GM18502 (cell line): ENCODE data around the gene HASPIN.

ENCODE experiments used
- ATAC-seq: cut with Tn5 transposase; IDR thresholded peaks from one replicate; pipeline ENCODE4 v1.9.1; 2021; ENCODE audit warnings: mild to moderate bottlenecking; ENCODE audit not compliant: unreplicated experiment, poor library complexity

The HASPIN gene

GRCh38 chr17:3761918-3762380 lies 38.2 kb downstream of the HASPIN start:
- ATAC-seq, result no peak

- ATAC-seq, result peak; percentile 71
Measured at GRCh38 chr17:3762922-3763776, 39.4 kb downstream of the HASPIN start.

- ATAC-seq, result no peak
Measured at GRCh38 chr17:3763777-3764170, 40.1 kb downstream of the HASPIN start.

- no peak for ATAC-seq
Measured at GRCh38 chr17:3765981-3766380, 42.3 kb downstream of the HASPIN start.

- no peak for ATAC-seq
Measured at GRCh38 chr17:3766779-3767178, 43.1 kb downstream of the HASPIN start.

- no peak for ATAC-seq
Measured at GRCh38 chr17:3768341-3768740, 44.6 kb downstream of the HASPIN start.

- no peak for ATAC-seq
Measured at GRCh38 chr17:3768769-3769168, 45.1 kb downstream of the HASPIN start.

- no peak for ATAC-seq
Measured at GRCh38 chr17:3770466-3770865, 46.8 kb downstream of the HASPIN start.

- ATAC-seq, result no peak
Measured at GRCh38 chr17:3771140-3771539, 47.4 kb downstream of the HASPIN start.

GRCh38 chr17:3772764-3773163 lies 49.1 kb downstream of the HASPIN start:
- ATAC-seq, result no peak

GRCh38 chr17:3773511-3773910 lies 49.8 kb downstream of the HASPIN start:
- ATAC-seq, result no peak

- no peak for ATAC-seq
Measured at GRCh38 chr17:3773966-3774365, 50.3 kb downstream of the HASPIN start.
